CD14-positive monocyte (primary cell): Measurements from ENCODE around the gene TCEANC2. TPM values are rescaled to one million over a fixed set of nuclear protein-coding genes. Genes with fewer than 3 reads are reported as not detected.
A peak's percentile ranks its signal among the peaks of the same experiment; 100 is the strongest.

ENCODE experiments used
- DNase-seq, 3 donors: peaks; one replicate each; pipeline ENCODE4 v3.0.0-alpha.2; 2011 to 2022
- H2AFZ ChIP-seq: 2 replicates; pipeline ENCODE4 v1.6.0; 2012; ENCODE audit warnings: mild to moderate bottlenecking, low read depth, low read length, inconsistent platforms; ENCODE audit not compliant: insufficient read depth, poor library complexity, severe bottlenecking
- H3K27ac ChIP-seq, 2 donors: 1 replicate in 1 of 2; 2 replicates in 1 of 2; pipeline ENCODE4 v1.5.1; 2012 to 2013; ENCODE audit warnings: low read length in 2 of 2, control low read depth in 1 of 2, inconsistent platforms in 1 of 2, low read depth in 1 of 2, mild to moderate bottlenecking in 1 of 2
- H3K27me3 ChIP-seq, 2 donors: one replicate each; pipeline versions ENCODE4 v1.6.0 to v1.6.1; 2011 to 2013; ENCODE audit warnings: low read length in 2 of 2; ENCODE audit not compliant: control insufficient read depth in 2 of 2, insufficient read depth in 2 of 2
- H3K36me3 ChIP-seq, 2 donors: replicated peaks in 1 of 2; 1 replicate in 1 of 2; 2 replicates in 1 of 2; pipeline versions ENCODE4 v1.5.1 to v1.6.1; 2012 to 2013; ENCODE audit warnings: low read length in 2 of 2, control low read depth in 1 of 2, inconsistent platforms in 1 of 2, mild to moderate bottlenecking in 1 of 2; ENCODE audit not compliant: insufficient read depth in 2 of 2, control insufficient read depth in 1 of 2
- H3K4me1 ChIP-seq, 2 donors: 1 replicate in 1 of 2; 2 replicates in 1 of 2; pipeline versions ENCODE4 v1.5.1 to v1.6.1; 2012 to 2013; ENCODE audit warnings: low read length in 2 of 2, control low read depth in 1 of 2, inconsistent platforms in 1 of 2, mild to moderate bottlenecking in 1 of 2, moderate library complexity in 1 of 2; ENCODE audit not compliant: insufficient read depth in 2 of 2, control insufficient read depth in 1 of 2
- H3K4me2 ChIP-seq: replicated peaks from 2 replicates; pipeline ENCODE3; 2012; ENCODE audit warnings: low read length, moderate library complexity, mild to moderate bottlenecking; ENCODE audit not compliant: poor library complexity, severe bottlenecking; ENCODE audit errors: extremely low read depth
- H3K4me3 ChIP-seq, 3 experiments: fragments of 200-600 bp in 1 of 3; sonication (generic) in 1 of 3; replicated peaks in 1 of 3; 1 replicate in 2 of 3; 2 replicates in 1 of 3; pipeline ENCODE4 v1.5.1; 2011 to 2013; ENCODE audit warnings: low read length in 3 of 3, mild to moderate bottlenecking in 3 of 3, control low read depth in 2 of 3, low read depth in 2 of 3, inconsistent platforms in 1 of 3, moderate library complexity in 1 of 3
- H3K79me2 ChIP-seq: 2 replicates; pipeline ENCODE4 v1.6.0; 2012; ENCODE audit warnings: mild to moderate bottlenecking, control low read depth, inconsistent platforms, low read length, moderate library complexity; ENCODE audit not compliant: insufficient read depth
- H3K9ac ChIP-seq: 2 replicates; pipeline ENCODE4 v1.6.0; 2017; ENCODE audit warnings: low read length, mild to moderate bottlenecking; ENCODE audit not compliant: insufficient read depth, poor library complexity, severe bottlenecking
- H3K9me3 ChIP-seq, 2 donors: replicated peaks in 1 of 2; 1 replicate in 1 of 2; 2 replicates in 1 of 2; pipeline versions ENCODE4 v1.5.1 to v1.6.1; 2012 to 2013; ENCODE audit warnings: low read length in 2 of 2, control low read depth in 1 of 2; ENCODE audit not compliant: control insufficient read depth in 1 of 2, insufficient read depth in 1 of 2
- H4K20me1 ChIP-seq: 2 replicates; pipeline ENCODE4 v1.6.0; 2012; ENCODE audit warnings: mild to moderate bottlenecking, low read length, control low read depth, moderate library complexity; ENCODE audit not compliant: insufficient read depth
- H3K27ac Mint-ChIP-seq, 7 donors: one replicate each; pipeline ENCODE4 v1.8.0; 2020; ENCODE audit warnings: mild to moderate bottlenecking in 7 of 7, mixed read lengths in 7 of 7, moderate library complexity in 6 of 7, inconsistent platforms in 2 of 7
- H3K27me3 Mint-ChIP-seq, 3 donors: one replicate each; pipeline ENCODE4 v1.8.0; 2021 to 2022; ENCODE audit warnings: low read depth in 3 of 3, mild to moderate bottlenecking in 3 of 3, mixed read lengths in 3 of 3, moderate library complexity in 3 of 3, inconsistent platforms in 1 of 3
- H3K36me3 Mint-ChIP-seq, 2 donors: one replicate each; pipeline ENCODE4 v1.8.0; 2020; ENCODE audit warnings: mixed read lengths in 2 of 2, inconsistent platforms in 1 of 2, mild to moderate bottlenecking in 1 of 2
- H3K4me1 Mint-ChIP-seq: one replicate; pipeline ENCODE4 v1.8.0; 2020; ENCODE audit warnings: mild to moderate bottlenecking, mixed read lengths
- H3K4me3 Mint-ChIP-seq, 2 donors: one replicate each; pipeline ENCODE4 v1.8.0; 2020; ENCODE audit warnings: mild to moderate bottlenecking in 2 of 2, mixed read lengths in 2 of 2, moderate library complexity in 1 of 2
- H3K9me3 Mint-ChIP-seq, 7 donors: one replicate each; pipeline ENCODE4 v1.8.0; 2020 to 2022; ENCODE audit warnings: mixed read lengths in 7 of 7, mild to moderate bottlenecking in 6 of 7, moderate library complexity in 6 of 7, inconsistent platforms in 2 of 7
- WGBS: methylation state at CpG from one replicate; pipeline ENCODE4 v1.1.5; 2013; ENCODE audit warnings: missing lambda C conversion rate; ENCODE audit not compliant: insufficient coverage; 5-methylcytosine and 5-hydroxymethylcytosine counted together
- intact Hi-C, 2 donors: fragments of 100-400 bp; cut with micrococcal nuclease; formaldehyde crosslinking; loops; one replicate each; pipeline versions ENCODE4 v1.15.0 to v1.15.1; 2023
- polyA plus RNA-seq, 3 donors: library from polyadenylated mRNA; depleted of rRNA in 1 of 3; unstranded in 2 of 3; stranded (reverse) in 1 of 3; fragments of 300-500 nt in 2 of 3; fragments of >200 nt in 1 of 3; fragmentation: Illumina TruSeq in 2 of 3; gene quantifications; 1 replicate in 2 of 3; 2 replicates in 1 of 3; pipeline ENCODE4 v1.2.3, GENCODE V29; 2012 to 2021
- TF ChIP-seq, protein P1 (sequence below): fragments of 200-600 bp; IDR thresholded peaks from one replicate; pipeline ENCODE4 v1.8.0; 2022; ENCODE audit warnings: antibody characterized with exemption, mild to moderate bottlenecking

TCEANC2 gene
- polyA plus RNA-seq, 3 donors, result 3.0 to 6.7 (median 3.8) TPM

DNA sequence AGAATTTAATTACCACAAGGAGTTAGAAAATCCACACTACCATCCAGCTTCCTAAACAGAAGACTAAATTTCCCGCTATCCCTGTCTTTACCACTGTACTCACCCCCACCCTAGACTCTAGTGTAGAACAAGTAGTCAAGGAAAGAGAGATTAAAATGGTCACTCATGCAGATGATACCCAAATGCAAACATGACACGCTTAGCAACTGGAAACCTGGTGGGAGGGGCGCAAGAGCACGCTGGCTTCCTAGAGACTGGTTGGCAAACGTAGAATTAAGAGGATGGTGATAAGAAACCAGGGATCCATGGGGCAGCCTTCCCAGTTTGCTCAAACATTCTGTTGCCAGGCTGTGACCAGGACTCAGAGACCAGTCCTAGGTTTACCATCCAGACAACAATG, 25.6 kb upstream of the TCEANC2 start:
- Histone ChIP-seq H3K9me3 (no peaks in the 10 kb centered on the region), H2AFZ (no peak overlapping the region), H4K20me1 (no peaks in the 10 kb centered on the region), H3K9ac (no peak overlapping the region), H3K36me3 (peaks cover 28 to 47% of the 10 kb centered on the region in 2 donors), H3K4me2 (no peak overlapping the region), H3K27me3 (no peaks in the 10 kb centered on the region), H3K4me1 (no peaks in the 10 kb centered on the region), H3K4me3 (no peak overlapping the region), H3K79me2 (no peaks in the 10 kb centered on the region), H3K27ac (no peak overlapping the region)
- intact Hi-C loops, result no loop called here
- Mint-ChIP-seq H3K36me3 (peaks cover 41 to 44% of the 10 kb centered on the region in 2 donors), H3K4me3 (no peak overlapping the region), H3K4me1 (no peaks in the 10 kb centered on the region), H3K27me3 (peaks cover 0 to 1% (median 1%) of the 10 kb centered on the region in 3 donors), H3K27ac (peak overlapping the region in 1 of 7 donors; percentile 32), H3K9me3 (peaks cover 0 to 1% (median 0%) of the 10 kb centered on the region in 7 donors)
- WGBS, result 98% methylated on average over 4 of the region's 5 CpGs
- TF ChIP-seq, protein P1, sequence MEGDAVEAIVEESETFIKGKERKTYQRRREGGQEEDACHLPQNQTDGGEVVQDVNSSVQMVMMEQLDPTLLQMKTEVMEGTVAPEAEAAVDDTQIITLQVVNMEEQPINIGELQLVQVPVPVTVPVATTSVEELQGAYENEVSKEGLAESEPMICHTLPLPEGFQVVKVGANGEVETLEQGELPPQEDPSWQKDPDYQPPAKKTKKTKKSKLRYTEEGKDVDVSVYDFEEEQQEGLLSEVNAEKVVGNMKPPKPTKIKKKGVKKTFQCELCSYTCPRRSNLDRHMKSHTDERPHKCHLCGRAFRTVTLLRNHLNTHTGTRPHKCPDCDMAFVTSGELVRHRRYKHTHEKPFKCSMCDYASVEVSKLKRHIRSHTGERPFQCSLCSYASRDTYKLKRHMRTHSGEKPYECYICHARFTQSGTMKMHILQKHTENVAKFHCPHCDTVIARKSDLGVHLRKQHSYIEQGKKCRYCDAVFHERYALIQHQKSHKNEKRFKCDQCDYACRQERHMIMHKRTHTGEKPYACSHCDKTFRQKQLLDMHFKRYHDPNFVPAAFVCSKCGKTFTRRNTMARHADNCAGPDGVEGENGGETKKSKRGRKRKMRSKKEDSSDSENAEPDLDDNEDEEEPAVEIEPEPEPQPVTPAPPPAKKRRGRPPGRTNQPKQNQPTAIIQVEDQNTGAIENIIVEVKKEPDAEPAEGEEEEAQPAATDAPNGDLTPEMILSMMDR, result no peak
- DNase-seq, result no peak

DNA sequence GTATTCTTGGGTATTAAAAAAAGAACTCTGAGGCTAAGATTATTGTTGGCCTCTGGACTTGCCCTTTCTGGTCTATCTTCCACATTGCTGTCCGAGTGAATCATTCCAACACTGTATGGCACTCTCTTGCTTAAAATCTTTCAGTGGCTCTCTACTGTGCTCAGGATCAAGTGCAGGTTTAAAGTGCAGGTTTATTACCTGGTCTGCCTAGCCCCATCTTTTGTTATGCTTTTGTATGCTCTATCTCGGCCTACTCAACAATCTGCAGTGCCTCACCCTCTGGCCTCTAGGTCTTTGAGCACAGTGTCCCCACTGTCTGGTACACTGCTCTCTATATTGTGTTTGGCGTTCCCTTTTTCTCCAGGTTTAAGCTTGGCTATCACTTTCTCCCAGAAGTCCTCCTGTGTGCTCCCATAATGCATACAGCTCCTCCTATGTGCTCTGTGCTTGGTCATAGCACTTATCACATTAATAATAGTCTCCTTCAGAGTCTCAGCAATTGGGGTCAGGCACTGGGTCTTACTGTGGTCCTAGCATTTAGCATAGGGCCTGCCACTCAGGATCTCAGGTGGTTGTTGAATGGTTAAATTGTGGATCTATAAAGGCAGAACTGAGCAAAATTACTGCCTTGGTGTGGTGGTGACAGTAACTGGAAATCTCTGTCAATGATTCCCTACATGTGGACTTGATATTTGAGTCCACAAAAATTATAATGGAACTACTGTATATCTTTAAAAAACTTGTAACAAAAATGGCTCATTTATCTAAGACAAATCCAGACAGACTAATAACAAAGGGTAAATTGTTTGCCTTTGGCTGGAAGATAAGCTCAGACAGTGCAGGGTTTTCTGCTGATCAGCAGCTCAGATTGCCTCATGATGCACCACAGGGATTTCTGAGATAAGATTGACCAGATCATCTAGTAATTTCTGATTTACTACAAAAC, 24.8 kb upstream of the TCEANC2 start:
- no peak for DNase-seq
- H2AFZ ChIP-seq, result no peak overlapping the region
- no peaks in the 10 kb centered on the region for H3K79me2 ChIP-seq
- H3K27ac ChIP-seq, result no peak overlapping the region
- H3K4me2 ChIP-seq, result no peak overlapping the region
- no peak overlapping the region for H3K4me3 ChIP-seq
- H3K9ac ChIP-seq, result no peak overlapping the region
- Mint-ChIP-seq H3K36me3 (peaks cover 47 to 51% of the 10 kb centered on the region in 2 donors), H3K4me1 (no peaks in the 10 kb centered on the region), H3K4me3 (no peak overlapping the region), H3K9me3 (peaks cover 0 to 1% (median 0%) of the 10 kb centered on the region in 7 donors), H3K27me3 (peaks cover 0 to 1% (median 1%) of the 10 kb centered on the region in 3 donors), H3K27ac (no peak overlapping the region)
- H3K9me3 ChIP-seq, result no peaks in the 10 kb centered on the region
- 93% methylated on average over 3 of the region's 3 CpGs for WGBS
- no peaks in the 10 kb centered on the region for H4K20me1 ChIP-seq
- intact Hi-C loops, result no loop called here
- TF ChIP-seq, protein P1, result no peak
- peaks cover 36 to 54% of the 10 kb centered on the region in 2 donors for H3K36me3 ChIP-seq
- H3K4me1 ChIP-seq, result no peaks in the 10 kb centered on the region
- H3K27me3 ChIP-seq, result no peaks in the 10 kb centered on the region
